Suprapubic skin (tissue), 4 donors: ENCODE measurements around the gene SPG7. TPM values are rescaled to one million over a fixed set of nuclear protein-coding genes. Genes with fewer than 3 reads are reported as not detected.

Source experiments
- DNase-seq, 2 donors: peaks; one replicate each; pipeline ENCODE4 v3.0.0-alpha.2; 2019; ENCODE audit warnings: low spot score in 2 of 2
- H3K27ac ChIP-seq: fragments of 200-600 bp; sonication (generic); one replicate; pipeline ENCODE4 v1.5.1; 2019
- H3K27me3 ChIP-seq: fragments of 200-600 bp; sonication (generic); one replicate; pipeline ENCODE4 v1.5.1; 2019
- H3K36me3 ChIP-seq: fragments of 200-600 bp; sonication (generic); one replicate; pipeline ENCODE4 v1.5.1; 2019
- H3K4me1 ChIP-seq: fragments of 200-600 bp; sonication (generic); one replicate; pipeline ENCODE4 v1.5.1; 2019
- H3K4me3 ChIP-seq: fragments of 200-600 bp; sonication (generic); one replicate; pipeline ENCODE4 v1.5.1; 2019; ENCODE audit warnings: mild to moderate bottlenecking
- H3K9me3 ChIP-seq: fragments of 200-600 bp; sonication (generic); one replicate; pipeline ENCODE4 v1.5.1; 2019
- CTCF ChIP-seq, 2 donors: fragments of 200-600 bp in 1 of 2; fragments of 450-650 bp in 1 of 2; sonication (generic) in 1 of 2; IDR thresholded peaks; one replicate each; pipeline ENCODE4 v1.5.1; 2016 to 2019; ENCODE audit warnings: antibody characterized with exemption in 2 of 2, mild to moderate bottlenecking in 1 of 2, moderate library complexity in 1 of 2
- EP300 ChIP-seq: sonication (generic); formaldehyde crosslinking; IDR thresholded peaks from one replicate; pipeline ENCODE4 v1.6.1; 2017; ENCODE audit warnings: antibody characterized with exemption
- POLR2A ChIP-seq, 2 donors: fragments of 450-650 bp; IDR thresholded peaks; one replicate each; pipeline ENCODE4 v1.6.1; 2017; ENCODE audit warnings: antibody characterized with exemption in 2 of 2, mild to moderate bottlenecking in 2 of 2, moderate library complexity in 2 of 2
- POLR2AphosphoS5 ChIP-seq, 3 donors: sonication (generic); formaldehyde crosslinking; IDR thresholded peaks; one replicate each; pipeline ENCODE4 v1.6.1; 2017; ENCODE audit warnings: antibody characterized with exemption in 3 of 3
- WGBS: methylation state at CpG from one replicate; pipeline ENCODE4 v1.1.5; 2018; 5-methylcytosine and 5-hydroxymethylcytosine counted together
- total RNA-seq, 4 donors: library from RNA; depleted of rRNA; stranded (reverse); fragments of >200 nt; gene quantifications; one replicate each; pipeline ENCODE4 v1.1.0, GENCODE V29; 2016

The SPG7 gene
- total RNA-seq, 4 donors from 2014 or later: 131 to 324 (median 144) TPM

DNA sequence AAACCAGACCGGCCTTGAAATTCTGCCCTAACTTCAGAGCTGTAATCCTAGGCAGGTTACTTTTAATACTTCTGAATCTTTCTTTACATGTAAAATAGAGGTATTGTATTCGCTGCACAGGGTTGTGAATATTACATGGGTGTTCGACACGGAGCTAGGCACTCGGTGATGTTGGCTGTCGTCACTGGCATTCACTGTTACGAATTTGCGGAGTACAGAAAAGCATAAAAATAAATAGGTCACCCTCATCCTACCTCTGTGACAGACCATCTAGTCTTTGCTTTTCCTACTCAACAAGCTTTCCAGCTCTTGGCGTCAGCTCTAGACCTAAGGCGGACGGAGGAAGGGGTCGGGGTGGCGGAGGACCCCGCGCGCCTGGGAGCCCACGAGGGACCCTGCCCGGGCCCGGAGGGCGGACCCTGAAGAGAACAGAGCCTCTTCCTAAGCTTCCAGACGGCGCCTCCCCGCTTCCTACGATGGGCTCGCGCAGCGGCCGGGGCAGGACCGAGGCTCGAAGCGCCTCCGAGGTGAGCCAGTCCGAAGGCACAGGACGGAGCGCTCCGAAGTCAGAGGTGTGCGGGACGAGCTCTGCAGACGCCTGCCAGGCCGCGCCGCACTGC lies 879 bp upstream of the SPG7 start:
- DNase-seq: no peak
- Histone ChIP-seq H3K36me3 (peaks cover 20% of the 10 kb centered on the region), H3K27ac (peak overlapping the region; percentile 96), H3K27me3 (no peaks in the 10 kb centered on the region), H3K4me3 (peak overlapping the region; percentile 91), H3K4me1 (peaks cover 48% of the 10 kb centered on the region), H3K9me3 (no peaks in the 10 kb centered on the region)
- TF ChIP-seq EP300 (no peak), CTCF (IDR thresholded peaks at IDR 0.05) (no peak), POLR2AphosphoS5 (IDR thresholded peaks at IDR 0.05) (no peak), POLR2A (IDR thresholded peaks at IDR 0.05) (no peak)
- 15% methylated on average over 26 of the region's 42 CpGs for WGBS

GRCh38 chr16:89510526-89510925 lies 2.3 kb downstream of the SPG7 start:
- Histone ChIP-seq H3K9me3 (no peaks in the 10 kb centered on the region), H3K27me3 (no peaks in the 10 kb centered on the region), H3K36me3 (peaks cover 50% of the 10 kb centered on the region), H3K4me3 (no peak overlapping the region), H3K4me1 (peaks cover 36% of the 10 kb centered on the region), H3K27ac (no peak overlapping the region)
- TF ChIP-seq CTCF (IDR thresholded peaks at IDR 0.05) (no peak), EP300 (no peak), POLR2AphosphoS5 (IDR thresholded peaks at IDR 0.05) (no peak), POLR2A (IDR thresholded peaks at IDR 0.05) (no peak)
- no peak for DNase-seq
- 89% methylated on average over 9 of the region's 9 CpGs for WGBS

DNA sequence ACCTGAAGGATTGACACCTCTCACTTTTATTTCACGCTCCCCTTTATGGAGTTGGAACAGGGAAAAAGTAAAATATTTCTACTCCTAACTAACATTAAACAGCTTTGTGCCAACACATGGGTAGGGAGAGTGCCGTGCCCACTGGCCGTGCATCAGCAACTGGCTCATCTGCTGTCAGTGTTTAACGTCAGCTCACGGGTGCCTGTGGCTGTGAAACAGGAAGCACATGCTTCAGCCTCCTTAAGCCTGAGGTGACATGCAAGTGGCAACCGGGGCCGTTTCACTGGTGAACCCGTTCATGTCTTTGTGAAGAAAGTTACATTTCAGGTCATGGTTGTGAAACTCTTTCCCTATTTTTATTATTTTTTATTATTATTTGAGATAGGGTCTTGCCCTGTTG lies 3.2 kb downstream of the SPG7 start:
- H3K4me1 ChIP-seq: peaks cover 28% of the 10 kb centered on the region
- no peak for TF ChIP-seq EP300
- TF ChIP-seq POLR2A (IDR thresholded peaks at IDR 0.05): no peak
- no peak for TF ChIP-seq POLR2AphosphoS5 (IDR thresholded peaks at IDR 0.05)
- no peak for TF ChIP-seq CTCF (IDR thresholded peaks at IDR 0.05)
- no peak overlapping the region for H3K27ac ChIP-seq
- no peaks in the 10 kb centered on the region for H3K9me3 ChIP-seq
- H3K4me3 ChIP-seq: no peak overlapping the region
- DNase-seq: no peak
- no peaks in the 10 kb centered on the region for H3K27me3 ChIP-seq
- H3K36me3 ChIP-seq: peaks cover 58% of the 10 kb centered on the region
- WGBS: 69% methylated on average over 8 of the region's 8 CpGs

- H3K36me3 ChIP-seq: peaks cover 66% of the 10 kb centered on the region
- no peaks in the 10 kb centered on the region for H3K27me3 ChIP-seq
- H3K9me3 ChIP-seq: no peaks in the 10 kb centered on the region
- no peak overlapping the region for H3K27ac ChIP-seq
- H3K4me3 ChIP-seq: no peak overlapping the region
- TF ChIP-seq CTCF (IDR thresholded peaks at IDR 0.05) (no peak), EP300 (no peak), POLR2AphosphoS5 (IDR thresholded peaks at IDR 0.05) (no peak), POLR2A (IDR thresholded peaks at IDR 0.05) (no peak)
- WGBS: 95% methylated on average over 9 of the region's 9 CpGs
- no peak for DNase-seq
- peaks cover 17% of the 10 kb centered on the region for H3K4me1 ChIP-seq
These were observed 4.2 kb downstream of the SPG7 start for GRCh38 chr16:89512453-89512852.

DNA sequence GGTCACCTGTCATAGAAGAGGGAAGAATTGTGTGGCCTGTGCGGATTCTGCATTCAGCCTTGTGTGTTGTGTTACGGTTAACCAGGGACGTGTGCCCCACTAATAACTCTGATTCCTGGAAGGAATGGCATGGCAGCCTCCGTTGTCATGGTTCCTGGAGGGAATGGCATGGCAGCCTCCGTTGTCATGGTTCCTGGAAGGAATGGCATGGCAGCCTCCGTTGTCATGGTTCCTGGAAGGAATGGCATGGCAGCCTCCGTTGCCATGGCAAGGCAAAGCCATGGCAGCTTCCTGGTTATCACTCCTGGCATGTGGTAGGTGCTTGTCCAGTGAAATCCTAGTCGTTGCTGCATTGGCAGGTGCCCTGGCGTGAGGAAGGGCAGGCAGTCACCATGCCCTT lies 8.9 kb downstream of the SPG7 start:
- 73% methylated on average over 4 of the region's 9 CpGs for WGBS

More for the DNA sequence above, 8.9 kb downstream of the SPG7 start:
- no peak overlapping the region for H3K4me3 ChIP-seq
- peaks cover 84% of the 10 kb centered on the region for H3K36me3 ChIP-seq
- H3K9me3 ChIP-seq: no peaks in the 10 kb centered on the region
- H3K27me3 ChIP-seq: no peaks in the 10 kb centered on the region
- no peak overlapping the region for H3K27ac ChIP-seq
- H3K4me1 ChIP-seq: no peaks in the 10 kb centered on the region
- no peak for TF ChIP-seq POLR2AphosphoS5 (IDR thresholded peaks at IDR 0.05)
- no peak for TF ChIP-seq CTCF (IDR thresholded peaks at IDR 0.05)
- no peak for DNase-seq
